ENCODE measurements around the gene OR10P1. TPM values are rescaled to one million over a fixed set of nuclear protein-coding genes. Genes with fewer than 3 reads are reported as not detected.

The OR10P1 gene
- not detected in 2 replicates for polyA plus RNA-seq

DNA sequence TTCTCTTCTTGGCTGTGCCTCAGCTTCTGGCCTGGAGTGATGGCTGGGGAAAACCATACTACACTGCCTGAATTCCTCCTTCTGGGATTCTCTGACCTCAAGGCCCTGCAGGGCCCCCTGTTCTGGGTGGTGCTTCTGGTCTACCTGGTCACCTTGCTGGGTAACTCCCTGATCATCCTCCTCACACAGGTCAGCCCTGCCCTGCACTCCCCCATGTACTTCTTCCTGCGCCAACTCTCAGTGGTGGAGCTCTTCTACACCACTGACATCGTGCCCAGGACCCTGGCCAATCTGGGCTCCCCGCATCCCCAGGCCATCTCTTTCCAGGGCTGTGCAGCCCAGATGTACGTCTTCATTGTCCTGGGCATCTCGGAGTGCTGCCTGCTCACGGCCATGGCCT, at the start of gene OR10P1:
OR10P1 (plus strand) TSS at position 40 of the 400 bp plus-strand sequence; CDS start at position 40, 0 bp downstream.

Other genes starting within 250 kb of the OR10P1 start
- gene OR6C65, start 236.4 kb upstream of the OR10P1 start, polyA plus RNA-seq: not detected in 2 replicates
- not detected in 2 replicates for gene OR6C76, start 210.6 kb upstream of the OR10P1 start, polyA plus RNA-seq
- gene OR6C2, start 192.8 kb upstream of the OR10P1 start, polyA plus RNA-seq: not detected in 2 replicates
- not detected in 2 replicates for gene OR6C70, start 166.8 kb upstream of the OR10P1 start, polyA plus RNA-seq
- gene OR6C68, start 144.5 kb upstream of the OR10P1 start, polyA plus RNA-seq: not detected in 2 replicates
- not detected in 2 replicates for gene OR6C4, start 87.3 kb upstream of the OR10P1 start, polyA plus RNA-seq
- gene OR2AP1, start 64.4 kb upstream of the OR10P1 start, polyA plus RNA-seq: not detected in 2 replicates
- gene ITGA7, start 71.0 kb downstream of the OR10P1 start, polyA plus RNA-seq: 4.4 and 7.2 TPM in 2 replicates
- 240 and 247 TPM in 2 replicates for gene BLOC1S1, start 79.2 kb downstream of the OR10P1 start, polyA plus RNA-seq
- 3.0 and 3.6 TPM in 2 replicates for gene RDH5, start 83.5 kb downstream of the OR10P1 start, polyA plus RNA-seq
- gene CD63, start 92.1 kb downstream of the OR10P1 start, polyA plus RNA-seq: 172 and 244 TPM in 2 replicates
- 15.2 and 20.9 TPM in 2 replicates for gene GDF11, start 106.2 kb downstream of the OR10P1 start, polyA plus RNA-seq
- 124 and 157 TPM in 2 replicates for gene SARNP, start 180.8 kb downstream of the OR10P1 start, polyA plus RNA-seq
- gene ORMDL2, start 181.1 kb downstream of the OR10P1 start, polyA plus RNA-seq: 140 and 181 TPM in 2 replicates
- 0.98 and 1.7 TPM in 2 replicates for gene DNAJC14, start 192.7 kb downstream of the OR10P1 start, polyA plus RNA-seq
- not detected in 2 replicates for gene MMP19, start 206.0 kb downstream of the OR10P1 start, polyA plus RNA-seq